ENCODE measurements around the gene ZNF75A.

ZNF75A gene

DNA sequence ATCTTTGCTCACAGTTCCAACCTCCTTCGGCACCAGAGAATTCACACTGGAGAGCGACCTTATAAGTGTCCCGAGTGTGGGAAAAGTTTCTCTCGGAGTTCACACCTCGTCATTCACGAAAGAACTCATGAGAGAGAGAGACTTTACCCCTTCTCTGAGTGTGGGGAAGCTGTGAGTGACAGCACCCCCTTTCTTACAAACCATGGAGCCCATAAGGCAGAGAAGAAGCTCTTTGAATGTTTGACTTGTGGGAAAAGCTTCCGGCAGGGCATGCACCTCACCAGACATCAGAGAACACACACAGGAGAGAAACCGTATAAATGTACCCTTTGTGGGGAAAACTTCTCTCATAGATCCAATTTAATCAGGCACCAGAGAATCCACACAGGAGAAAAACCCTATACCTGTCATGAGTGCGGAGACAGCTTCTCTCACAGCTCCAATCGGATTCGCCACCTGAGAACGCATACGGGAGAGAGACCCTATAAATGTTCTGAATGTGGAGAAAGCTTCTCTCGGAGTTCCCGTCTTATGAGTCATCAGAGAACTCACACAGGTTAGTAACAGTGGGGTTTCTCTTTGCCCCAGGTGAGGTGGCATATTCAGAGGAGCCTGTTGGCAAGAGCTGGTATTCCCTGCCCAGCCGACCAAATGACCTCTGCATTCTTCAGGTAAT, 15.2 kb upstream of the ZNF75A start:
- DNase-seq: no peak

DNA sequence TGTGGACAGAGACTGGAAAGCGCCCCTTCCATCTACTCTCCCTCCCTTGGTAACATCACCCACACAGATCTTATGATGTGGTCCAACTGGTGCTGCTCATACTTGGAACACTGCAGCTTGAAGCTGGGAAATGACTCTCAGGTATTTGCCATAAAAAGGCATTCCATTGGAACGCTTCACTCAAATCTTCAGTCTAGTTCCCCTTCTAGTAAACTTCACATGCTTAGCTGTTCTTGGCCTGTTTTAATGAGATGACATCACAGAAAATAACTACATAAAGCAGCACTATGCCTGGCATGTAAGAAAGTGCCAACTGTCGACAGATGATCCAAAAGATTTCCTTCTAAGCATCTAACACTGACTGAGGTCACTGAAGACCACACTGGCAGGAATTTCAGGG, 12.7 kb upstream of the ZNF75A start:
- no peak for DNase-seq

DNA sequence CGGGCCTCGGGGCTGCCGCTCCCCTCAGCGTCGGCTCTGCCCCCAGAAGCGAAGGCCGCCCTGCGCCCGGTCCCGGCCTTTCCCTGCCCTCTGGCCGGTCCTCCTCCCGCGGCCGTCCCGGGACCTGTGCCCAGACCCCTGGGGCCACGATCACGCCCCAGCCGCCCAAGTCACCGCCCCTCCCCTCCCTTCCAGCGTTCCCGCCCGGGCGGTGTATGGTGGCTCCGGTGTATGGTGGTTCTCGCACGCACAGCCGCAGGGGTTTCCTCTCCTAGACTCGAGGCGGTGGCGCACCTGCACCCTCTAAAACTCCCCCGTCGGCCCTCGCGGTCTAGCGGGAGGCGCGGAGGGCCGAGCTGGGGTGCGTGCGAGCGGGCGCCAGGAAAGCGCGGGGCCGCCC, 10.1 kb upstream of the ZNF75A start:
- no peak for DNase-seq

DNA sequence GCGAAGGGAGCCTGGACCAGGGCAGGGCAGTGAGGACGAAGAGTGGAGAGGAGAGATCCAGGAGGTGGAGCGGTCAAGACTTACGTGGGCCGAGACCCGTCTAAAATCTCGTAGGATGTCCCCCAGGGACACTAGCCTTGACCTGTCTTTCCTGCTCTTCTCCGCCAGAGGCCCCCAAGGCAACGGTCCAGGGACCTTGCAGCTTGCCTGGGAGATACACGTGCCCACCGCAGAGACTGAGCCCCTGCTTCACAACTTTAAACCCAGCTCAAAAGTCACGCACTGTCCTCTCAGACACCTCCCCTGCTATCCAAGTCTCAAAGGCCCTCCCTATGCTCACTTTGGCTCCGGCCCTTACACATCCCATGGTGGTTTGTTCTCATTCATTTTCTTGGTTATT, 9.5 kb upstream of the ZNF75A start:
- DNase-seq: no peak

DNA sequence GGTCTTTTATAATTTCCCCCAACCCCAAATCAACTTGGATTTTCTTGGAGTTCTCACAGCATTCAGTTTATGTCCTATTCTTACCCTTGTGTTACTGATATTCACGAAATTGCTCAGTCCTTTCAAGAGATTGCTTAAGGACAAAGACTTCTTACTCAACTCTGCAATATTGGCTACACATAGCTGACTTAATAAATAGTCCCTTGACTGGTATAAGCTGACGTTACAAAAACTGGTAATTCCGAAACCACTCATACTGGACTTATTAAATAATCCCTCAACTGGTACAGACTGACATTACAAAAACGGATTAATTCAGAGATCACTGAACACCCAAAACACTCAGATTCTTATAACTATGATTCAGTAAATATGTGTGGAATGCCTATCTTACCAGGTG, 927 bp upstream of the ZNF75A start:
- DNase-seq: no peak

DNA sequence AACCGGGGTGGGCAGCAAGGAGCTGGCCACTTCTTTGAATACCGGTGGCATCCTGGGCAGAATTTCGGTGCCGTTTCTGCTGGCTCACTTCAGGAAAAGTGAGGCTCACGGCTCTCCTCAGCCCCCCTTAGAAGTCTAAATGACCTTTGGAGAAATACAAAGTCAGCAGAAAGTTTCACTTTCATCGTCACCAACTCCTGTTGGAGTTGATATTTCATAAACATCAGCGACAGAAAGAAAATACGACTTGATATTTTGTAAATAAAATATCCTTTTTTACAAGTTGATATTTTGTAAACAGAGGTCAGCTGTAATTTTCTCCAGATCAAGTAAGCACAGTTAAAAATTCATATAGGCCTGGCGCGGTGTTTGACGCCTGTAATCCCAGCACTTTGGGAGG, 781 bp downstream of the ZNF75A start:
- DNase-seq: no peak

DNA sequence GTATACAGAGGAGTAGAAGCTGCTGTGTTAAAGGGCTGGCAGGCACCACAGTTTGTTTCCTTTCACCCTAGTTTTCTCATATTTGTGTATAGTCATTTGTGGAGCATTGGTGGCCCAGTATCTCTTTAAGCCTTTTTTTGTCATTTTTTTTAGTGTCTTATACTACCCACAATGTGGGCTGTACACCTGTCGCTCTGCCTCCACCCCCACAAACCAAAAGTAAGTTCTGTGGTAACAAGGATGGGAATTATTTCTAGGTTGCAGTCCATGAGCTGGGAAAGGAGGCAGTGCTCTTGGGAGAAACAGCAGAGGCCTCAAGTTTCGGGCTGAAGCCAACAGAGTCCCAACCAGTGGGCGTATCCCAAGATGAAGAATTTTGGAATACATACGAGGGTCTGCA, 6.2 kb downstream of the ZNF75A start:
- DNase-seq: no peak

DNA sequence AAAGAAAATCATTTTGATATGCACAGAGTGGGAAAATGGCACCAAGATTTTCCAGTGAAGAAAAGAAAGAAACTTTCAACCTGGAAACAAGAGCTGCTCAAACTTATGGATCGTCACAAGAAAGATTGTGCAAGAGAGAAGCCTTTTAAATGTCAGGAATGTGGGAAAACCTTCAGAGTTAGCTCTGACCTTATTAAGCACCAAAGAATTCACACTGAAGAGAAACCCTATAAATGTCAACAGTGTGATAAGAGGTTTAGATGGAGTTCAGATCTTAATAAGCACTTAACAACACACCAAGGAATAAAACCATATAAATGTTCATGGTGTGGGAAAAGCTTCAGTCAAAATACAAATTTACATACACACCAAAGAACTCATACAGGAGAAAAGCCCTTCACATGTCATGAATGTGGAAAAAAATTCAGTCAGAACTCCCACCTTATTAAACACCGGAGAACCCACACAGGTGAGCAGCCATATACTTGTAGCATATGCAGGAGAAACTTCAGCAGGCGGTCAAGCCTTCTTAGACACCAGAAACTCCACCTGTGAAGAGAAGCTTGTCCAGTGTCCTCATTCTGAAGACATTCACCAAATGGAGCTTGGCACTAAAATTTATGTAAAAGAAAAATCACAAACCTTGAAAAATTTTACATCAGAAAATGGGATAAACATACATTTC, 12.2 kb downstream of the ZNF75A start:
- no peak for DNase-seq

DNA sequence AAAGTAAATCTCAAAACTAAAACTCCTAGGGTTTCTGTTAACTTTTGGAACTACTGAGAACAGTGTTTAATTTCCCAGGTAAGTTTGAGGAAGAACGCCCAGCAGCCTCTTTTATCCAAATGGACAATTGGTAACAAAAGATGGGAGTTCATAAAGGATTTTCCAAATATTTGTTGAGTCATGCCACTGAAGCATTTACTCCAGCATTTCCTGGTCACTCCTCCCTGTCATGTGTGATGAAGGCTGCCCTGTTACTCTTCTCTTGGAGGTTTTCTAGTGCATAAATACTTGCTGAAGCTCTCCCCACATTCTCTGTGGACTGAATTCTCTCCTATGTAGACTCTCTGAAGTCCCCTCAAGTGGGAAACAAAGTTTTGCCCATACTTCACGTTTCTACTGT, 16.5 kb downstream of the ZNF75A start:
- no peak for DNase-seq

DNA sequence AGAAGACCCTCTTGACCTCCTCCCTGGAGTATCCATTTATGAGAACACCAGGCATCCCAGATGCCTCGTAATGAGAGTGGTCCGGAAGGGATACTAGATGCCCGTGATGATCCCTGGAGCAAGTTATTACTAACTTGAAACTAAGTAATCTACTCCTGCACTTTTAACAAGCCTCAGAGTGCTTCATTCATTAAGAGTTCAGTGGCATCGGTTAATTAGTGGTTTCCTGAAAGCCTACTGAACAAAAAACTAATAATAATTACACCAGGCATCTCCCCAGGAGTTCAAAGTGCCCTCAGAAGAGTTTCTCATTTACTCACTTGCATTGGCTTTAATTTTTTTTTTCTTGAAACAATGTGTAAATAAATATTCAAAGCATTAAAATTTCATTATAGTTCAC, 22.2 kb downstream of the ZNF75A start:
- DNase-seq: no peak

DNA sequence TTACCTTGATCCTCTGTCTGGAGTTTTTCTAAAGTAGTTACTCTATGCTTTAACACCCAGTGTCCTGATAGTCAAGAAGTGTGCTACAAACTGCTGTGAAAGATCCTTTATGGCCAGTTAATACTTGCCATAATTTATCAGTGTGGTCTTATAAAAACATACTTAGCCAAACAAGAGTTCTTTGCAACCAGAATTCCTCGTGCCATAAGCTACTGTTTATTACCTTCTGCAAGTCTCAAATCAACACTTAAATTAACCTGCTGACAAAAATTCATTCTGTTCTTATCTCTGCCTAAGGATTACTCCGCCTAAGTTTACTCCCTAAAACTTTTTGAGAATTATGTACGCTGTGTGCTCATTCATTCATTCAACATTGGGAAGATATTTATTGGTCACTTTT, 22.8 kb downstream of the ZNF75A start:
- DNase-seq: no peak

DNA sequence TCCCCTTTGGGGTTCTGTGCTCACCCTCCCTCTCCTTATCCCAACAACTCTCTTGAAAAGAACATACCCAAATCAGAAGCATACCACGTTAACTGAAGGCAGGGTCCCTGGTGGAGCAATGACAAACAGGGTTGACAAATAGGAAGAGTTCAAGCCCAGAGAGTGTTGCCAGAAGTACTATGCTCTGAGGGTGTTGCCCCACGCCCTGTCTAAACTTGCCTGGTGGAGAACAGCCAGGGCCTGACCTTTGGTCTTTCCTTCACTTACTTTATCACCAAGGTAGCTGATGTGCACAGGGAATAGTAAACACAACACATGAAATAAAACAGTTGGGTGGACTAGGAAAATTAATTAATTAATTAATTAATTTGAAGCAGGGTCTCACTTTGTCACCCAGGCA, 23.3 kb downstream of the ZNF75A start:
- DNase-seq: no peak

DNA sequence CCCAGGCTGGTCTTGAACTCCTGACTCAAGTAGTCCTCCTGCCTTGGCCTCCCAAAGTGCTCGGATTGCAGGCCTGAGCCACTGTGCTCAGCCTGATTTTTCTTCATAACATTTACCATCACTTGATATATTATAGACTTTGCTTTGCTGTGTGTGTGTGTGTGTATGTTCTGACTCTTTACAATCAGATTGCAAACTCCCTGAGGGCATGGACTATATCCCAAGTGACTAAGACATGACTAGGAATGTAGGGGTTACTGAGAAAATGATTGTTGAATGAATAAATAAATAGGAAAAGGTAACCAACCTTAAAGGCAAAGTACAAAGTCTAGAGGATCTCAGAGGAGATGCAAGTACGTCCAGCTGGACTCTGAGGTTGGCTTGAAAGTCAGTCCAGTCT, 40.7 kb downstream of the ZNF75A start:
- DNase-seq: no peak

DNA sequence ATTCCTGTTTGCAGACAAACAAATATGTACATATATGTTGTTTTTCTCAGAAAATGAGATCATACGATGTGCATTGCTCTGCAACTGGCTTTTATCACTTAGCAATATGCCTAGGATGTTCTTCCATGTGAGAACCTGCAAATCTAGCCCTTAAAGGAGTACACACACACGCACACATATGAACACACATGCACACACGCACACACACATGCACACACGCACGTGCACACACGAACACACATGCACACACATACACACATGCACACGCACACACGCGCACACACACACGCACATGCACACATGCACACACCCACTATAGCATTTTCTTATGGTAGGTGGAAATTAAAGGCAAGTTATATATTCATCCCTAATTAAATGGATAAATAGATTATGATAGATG, 42.3 kb downstream of the ZNF75A start:
- no peak for DNase-seq

DNA sequence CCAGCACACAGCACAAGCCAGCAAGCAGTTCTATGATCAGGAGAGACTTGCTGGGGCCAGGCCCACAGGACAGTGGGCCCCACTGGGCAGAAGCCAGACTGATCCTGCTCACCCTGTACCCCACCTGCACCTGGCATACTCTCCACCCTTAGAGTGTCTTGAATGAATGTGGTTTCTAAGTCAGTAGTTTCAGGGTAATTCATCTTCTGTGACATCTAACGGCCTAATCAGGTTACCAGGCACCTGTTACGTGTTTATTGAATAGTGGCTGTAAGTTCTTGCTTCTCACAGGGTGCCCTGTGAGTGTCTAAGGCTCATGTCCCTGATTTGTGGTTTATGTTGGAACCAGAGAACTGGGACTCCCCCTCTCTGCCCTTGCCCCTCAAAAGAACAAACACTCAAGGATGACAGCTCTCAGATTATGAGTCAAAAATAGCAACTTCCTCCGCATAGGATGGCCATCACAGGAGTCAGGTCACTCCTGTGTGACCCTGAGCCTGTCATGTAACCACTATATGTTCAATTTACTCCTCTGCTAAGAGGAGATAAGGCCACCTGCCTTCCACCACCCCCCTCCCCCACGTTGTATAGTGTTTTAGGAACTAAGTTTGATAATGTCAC, 43.4 kb downstream of the ZNF75A start:
- no peak for DNase-seq

DNA sequence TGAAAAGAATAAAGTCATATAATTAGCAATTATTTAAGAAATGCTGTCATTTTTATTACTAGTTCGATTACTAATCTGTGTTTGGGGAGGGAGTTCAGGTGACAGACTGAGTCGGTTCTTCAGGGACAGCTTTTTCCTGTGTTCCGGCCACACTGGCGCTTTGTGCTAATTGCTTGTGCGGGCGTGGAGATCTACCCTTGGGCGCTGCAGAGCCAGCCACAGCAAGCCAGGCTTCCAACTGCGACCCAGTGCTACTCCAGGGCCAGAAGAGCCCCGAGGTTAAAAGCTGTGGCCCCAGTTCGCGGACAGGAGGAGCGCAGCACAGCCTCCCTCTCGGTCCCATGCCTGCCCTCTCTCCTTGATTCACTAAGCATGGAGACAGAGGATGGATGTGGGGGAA, 43.9 kb downstream of the ZNF75A start:
- no peak for DNase-seq

DNA sequence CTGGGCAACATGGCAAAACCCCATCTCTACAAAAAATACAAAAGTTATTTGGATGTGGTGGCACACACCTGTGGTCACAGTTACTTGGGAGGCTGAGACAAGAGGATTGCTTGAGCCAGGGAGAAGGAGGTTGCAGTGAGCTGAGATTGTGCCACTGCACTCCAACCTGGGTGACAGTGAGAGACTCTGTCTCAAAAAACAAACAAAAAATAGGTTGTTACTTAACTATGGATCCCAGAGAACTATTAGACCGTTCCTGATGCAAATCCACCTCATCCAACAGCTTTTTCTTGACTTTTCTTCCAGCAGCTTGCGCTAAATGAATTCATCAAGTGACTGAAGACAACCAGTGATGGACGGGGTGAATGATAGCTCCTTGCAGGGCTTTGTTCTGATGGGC, 50.3 kb downstream of the ZNF75A start, which contains the start of gene OR2C1:
Gene OR2C1, plus strand, starts transcription at position 301 of the 400 bp plus-strand sequence. Its CDS starts 52 bp downstream, at position 353.
- DNase-seq: no peak

DNA sequence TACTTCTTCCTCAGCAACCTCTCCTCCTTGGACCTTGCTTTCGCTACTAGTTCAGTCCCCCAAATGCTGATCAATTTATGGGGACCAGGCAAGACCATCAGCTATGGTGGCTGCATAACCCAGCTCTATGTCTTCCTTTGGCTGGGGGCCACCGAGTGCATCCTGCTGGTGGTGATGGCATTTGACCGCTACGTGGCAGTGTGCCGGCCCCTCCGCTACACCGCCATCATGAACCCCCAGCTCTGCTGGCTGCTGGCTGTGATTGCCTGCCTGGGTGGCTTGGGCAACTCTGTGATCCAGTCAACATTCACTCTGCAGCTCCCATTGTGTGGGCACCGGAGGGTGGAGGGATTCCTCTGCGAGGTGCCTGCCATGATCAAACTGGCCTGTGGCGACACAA, 50.8 kb downstream of the ZNF75A start:
- no peak for DNase-seq

DNA sequence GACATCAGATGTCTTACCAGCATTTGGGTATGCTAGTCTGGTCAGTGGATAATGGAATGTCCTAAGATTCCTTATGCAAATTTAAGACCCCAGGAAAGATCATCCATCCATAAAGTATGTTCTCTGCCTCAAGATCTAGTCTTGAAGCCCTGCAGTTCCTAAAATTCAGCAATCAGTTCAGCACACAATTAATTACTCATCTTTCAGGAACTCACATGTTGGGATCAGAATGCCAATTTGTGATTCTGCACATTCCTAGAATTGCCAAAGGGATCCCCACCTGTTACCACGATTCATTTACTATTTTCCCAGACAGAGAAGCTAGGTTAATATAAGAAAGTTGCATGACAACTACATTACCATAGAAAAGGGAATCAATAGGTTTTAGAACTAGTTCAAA, 53.6 kb downstream of the ZNF75A start:
- DNase-seq: no peak

DNA sequence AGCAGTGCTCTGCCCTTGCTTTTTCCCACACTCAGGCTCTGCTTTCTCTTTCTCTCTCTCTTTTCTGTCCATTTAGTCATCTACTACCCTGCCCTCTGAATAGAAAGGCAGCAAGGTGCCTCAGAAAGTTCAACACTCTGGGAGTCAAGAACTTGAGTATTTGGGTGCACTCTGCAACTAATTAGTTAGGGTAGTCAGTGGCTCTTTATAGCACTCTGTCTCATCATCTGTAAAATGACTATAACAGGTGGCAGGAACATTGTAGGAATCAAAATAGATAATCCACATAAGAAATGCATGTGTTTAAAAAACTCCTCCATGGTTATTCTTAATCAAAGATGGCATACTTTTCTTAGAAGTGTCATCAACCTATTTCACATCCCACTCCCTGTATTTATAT, 57.6 kb downstream of the ZNF75A start:
- DNase-seq: no peak

DNA sequence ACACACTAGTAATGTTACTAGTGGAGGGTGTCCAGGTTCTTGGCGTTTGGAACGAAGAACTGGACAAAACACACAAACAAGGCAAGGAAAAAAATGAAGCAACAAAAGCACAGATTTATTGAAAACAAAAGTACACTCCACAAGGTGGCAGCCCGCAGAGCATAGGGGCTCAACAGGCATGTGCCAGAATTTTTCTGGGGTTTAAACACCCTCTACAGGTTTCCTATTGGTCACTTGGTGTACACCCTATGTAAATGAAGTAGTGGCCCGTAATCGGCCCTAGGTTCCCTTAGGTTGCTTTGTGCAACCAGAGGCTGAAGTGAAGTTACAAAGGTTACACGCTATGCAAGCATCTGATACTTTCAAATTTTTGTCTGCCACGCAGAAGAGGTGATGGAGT, 58.5 kb downstream of the ZNF75A start:
- DNase-seq: peak; percentile 15

DNA sequence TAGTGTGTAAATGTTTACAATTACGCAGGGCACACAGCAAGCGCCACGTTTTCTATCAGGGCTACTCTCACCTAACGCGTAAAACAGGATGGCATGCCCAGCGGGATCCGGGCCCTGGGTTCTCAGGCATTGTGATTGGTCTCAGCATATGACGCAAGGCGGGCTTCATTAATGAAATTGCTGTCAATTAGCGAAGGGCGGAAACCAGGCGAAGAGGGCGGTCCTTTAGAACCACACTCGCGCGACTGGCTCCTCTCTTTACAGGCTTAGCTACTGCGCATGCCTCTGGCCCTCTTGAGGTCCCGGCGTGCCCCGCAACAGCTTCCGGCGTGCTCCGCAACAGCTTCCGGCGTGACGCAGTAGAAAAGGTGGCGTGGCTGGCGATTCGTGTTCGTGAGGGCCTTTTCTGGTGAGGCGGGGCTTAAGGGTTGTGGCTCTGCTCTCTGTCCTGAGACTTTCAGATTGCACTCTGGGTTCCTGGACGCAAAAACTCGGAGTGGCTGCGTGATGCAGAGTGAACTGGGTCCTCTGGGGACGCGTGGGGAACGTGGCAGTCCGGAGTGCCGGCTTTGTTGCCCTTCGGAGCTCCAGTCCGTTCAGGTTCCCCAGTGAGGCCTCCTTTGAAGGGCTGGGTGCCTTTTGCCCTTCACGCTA, 59.6 kb downstream of the ZNF75A start:
- DNase-seq: peak; percentile 96
